Stimulated activated CD8-positive, alpha-beta memory T cell treated with anti-CD3 and anti-CD28 coated beads, Interleukin-12 subunit alpha, Interleukin-12 subunit beta, amount 100 ng/mL, for 24 hours (primary cell): ENCODE results near the gene PASD1.
"Not testable (repeated sequence)": the region's sequence is repeated elsewhere in the genome, so short reads cannot be mapped to it uniquely, and the experiment has no call there.

Experiments used
- DNase-seq: peaks from one replicate; pipeline ENCODE4 v3.0.0-alpha.2; 2020; ENCODE audit errors: extremely low read depth

PASD1 gene

DNA sequence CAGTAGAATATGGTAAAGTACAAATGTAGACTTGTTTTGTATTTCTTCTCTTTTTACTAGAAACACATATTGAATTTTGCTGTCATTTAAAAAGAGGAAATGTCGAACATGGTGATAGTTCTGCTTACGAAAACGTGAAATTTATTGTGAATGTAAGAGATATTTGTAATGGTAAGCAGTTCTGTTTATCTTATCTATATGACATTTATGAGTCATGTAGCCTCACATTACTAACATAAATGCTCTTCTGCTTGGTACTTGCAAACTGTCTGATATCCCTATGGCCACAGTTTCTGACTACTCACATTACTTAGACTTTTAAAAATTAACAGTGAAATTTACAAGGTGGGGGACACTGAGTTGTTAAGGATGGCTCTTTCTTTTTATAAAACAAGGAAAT is 57.9 kb downstream of the PASD1 start:
- no peak for DNase-seq

GRCh38 chrX:151624677-151625076 is 61.2 kb downstream of the PASD1 start:
- DNase-seq = no peak

- DNase-seq = no peak
These were observed 68.3 kb downstream of the PASD1 start for GRCh38 chrX:151631822-151632221.

- DNase-seq = no peak
These were observed 69.7 kb downstream of the PASD1 start for GRCh38 chrX:151633157-151633556.

DNA sequence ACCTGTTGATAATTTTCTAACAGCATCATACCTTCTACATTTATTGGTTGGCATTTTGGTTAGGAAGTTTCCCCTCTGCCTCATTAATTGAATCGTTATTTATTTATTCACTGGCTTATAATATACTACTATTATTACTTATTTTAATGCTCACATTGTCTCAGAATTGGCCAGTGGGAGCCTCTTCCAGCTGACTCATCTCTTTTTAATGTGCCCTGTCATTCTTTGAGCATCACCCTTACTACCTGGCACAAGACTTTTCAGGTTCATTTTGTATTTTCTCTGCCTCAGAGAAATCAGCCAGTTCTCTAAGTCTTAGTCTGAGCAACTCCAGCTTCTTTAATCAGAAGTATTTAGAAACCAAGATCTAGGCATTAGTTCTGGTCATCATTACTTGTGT is 71.5 kb downstream of the PASD1 start:
- no peak for DNase-seq

- no peak for DNase-seq
These were observed 78.1 kb downstream of the PASD1 start for GRCh38 chrX:151641564-151641963.

DNA sequence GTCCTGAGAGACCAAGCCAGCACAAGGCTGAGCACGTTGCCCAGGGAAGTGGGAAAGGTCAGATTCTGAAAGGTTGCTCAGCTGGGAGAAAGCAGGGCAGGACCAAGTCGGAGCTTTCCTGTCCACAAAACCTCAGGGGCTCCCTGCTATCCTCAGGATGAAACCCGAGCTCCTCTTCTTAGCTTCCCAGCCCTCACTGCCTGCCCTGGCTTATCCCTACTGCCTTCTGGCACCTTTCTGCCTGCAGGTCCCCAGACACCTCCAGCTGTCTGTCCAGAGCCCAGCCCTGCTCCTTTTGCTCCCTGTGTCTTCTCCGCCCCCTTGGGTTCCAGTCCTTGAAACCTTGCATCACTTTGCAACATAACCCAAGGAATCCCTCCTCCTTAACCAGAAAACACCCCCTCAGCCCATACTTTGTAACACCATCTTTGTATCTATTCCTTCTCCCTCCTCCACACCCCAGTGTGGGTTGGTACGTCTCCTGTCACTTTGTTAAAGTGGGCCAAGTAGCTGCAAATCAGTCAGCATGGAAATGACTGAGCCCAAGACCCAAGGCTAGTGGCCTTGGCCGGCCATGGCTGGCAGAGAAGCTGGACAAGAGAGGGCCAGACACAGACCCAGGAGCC is 111.8 kb downstream of the PASD1 start:
- no peak for DNase-seq

GRCh38 chrX:151676196-151676595 is 112.7 kb downstream of the PASD1 start:
- no peak for DNase-seq

- no peak for DNase-seq
These were observed 116.4 kb downstream of the PASD1 start for GRCh38 chrX:151679798-151680402.

GRCh38 chrX:151680805-151681204 is 117.3 kb downstream of the PASD1 start:
- peak; percentile 11 for DNase-seq

GRCh38 chrX:151687635-151688034 is 124.2 kb downstream of the PASD1 start:
- no peak for DNase-seq

DNA sequence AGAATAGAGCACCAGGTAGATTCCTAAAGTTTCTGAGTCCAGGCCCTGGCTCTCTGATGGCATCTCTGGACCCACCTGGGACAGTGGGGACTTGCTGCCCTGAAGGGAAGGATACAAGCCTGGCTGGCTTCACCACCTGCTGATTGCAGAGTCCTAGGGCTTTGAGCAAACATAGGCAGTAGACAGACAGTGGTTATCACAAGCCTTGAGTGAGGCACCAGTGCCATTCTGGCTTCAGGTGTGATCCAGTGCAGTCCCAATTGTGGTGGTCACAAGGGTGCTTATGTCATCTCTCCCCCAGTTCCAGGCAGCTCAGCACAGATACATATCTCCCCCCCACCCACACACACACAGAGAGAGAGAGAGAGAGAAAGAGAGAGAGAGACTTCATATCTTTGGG is 125.2 kb downstream of the PASD1 start:
- DNase-seq = no peak

GRCh38 chrX:151692825-151693224 is 129.3 kb downstream of the PASD1 start:
- no peak for DNase-seq

- no peak for DNase-seq
These were observed 130.6 kb downstream of the PASD1 start for GRCh38 chrX:151694121-151694520.

DNA sequence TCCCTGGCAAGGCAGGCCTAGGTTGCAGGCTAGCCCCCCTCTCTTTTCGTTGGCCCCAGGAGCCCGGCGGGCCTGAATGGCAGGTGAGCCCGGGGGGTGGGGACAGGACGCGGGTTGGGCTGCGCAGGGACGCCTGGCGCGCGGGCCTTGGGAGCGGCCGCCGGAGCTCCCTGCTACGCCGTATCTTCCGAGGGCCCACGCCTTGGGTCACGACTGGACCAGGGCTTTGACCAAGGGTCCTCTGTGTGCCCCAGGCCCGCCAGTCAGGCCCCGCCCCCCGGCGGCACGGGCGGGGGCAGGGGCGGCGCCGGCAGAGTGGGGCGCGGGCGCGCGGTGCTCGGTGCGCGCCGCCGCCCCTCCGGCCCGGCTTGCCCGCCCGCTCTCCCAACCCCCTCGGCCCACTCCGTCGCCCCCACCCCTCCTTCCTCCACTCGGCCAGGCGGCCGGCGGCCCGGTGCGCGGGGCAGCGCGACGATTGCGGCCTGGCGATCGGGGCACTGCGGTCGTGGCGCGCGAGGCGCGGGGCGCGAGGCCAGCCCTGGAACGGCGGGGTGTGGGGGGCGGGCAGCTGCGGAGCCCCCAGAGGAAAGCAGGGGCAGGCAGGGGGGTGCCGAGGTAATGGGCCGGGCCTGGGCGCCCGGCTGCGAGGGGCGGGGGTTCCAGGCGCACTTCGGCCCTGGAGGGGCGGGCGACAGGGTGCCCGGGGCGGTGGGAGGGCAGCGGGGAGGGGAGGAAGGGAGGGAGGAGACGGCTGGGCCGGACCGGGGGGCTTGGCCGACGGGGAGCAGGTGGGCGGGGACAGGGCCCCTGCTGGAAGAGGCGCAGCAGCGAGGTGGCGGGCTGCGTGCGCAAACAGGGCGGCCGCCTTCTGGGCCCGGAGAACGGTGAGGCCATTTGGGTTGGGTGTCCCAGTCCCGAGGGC is 131.4 kb downstream of the PASD1 start, which contains the start of gene PRRG3:
Gene PRRG3 (plus strand): TSS at position 798 of the 922 bp plus-strand sequence. CDS start 3,357 bp downstream, outside the sequence.
- no peak for DNase-seq

DNA sequence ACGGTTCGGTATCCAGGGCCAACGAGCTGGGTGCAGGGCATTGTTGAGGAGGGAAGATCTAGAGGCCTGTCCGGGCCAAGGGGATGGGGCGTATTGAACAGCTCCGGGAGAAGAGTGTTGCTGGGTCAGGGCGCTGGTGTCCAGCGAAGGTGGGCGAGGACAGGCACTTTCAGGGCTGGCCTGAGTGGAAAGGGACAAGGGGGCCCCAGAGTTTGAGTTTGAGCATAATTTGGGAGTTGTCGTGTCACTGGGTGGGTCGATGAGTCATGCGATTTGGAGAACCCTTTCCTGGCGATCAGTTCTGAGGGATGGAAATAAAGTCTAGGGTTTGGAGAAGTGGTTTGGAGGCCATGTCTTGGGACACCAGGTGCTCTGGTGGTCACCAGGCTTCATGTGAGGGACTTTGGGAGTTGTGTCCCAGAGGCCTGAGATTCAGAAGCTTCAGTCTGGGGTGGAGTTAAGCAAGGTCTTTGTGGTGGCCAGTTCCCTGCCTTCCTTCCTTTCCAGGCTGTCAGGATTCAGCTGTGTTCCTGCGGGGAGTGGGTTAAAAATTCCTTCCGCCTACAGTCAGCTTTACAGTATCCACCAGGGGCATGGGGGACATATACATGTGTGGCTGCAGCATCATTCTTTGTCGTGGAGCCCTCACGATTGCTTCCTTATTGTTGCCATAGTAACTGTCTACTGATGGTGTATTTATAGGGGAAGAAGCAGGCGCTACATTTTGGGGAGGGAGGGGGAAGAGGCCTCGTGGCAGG is 132.3 kb downstream of the PASD1 start:
- DNase-seq = no peak

DNA sequence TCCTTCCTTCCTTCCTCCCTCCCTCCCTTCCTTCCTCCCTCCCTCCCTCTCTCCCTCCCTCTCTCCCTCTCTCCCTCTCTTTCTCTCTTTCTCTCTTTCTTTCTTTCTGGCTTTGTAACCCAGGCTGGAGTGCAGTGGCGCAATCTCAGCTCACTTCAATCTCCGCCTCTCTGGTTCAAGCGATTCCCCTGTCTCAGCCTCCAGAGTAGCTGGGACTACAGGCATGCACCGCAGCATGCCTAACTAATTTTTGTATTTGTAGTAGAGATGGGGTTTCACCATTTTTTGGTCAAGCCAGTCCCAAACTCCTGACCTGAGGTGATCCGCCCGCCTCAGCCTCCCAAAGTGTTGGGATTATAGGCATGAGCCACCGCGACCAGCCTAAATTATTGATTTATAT is 133.6 kb downstream of the PASD1 start:
- DNase-seq = not testable (repeated sequence)

DNA sequence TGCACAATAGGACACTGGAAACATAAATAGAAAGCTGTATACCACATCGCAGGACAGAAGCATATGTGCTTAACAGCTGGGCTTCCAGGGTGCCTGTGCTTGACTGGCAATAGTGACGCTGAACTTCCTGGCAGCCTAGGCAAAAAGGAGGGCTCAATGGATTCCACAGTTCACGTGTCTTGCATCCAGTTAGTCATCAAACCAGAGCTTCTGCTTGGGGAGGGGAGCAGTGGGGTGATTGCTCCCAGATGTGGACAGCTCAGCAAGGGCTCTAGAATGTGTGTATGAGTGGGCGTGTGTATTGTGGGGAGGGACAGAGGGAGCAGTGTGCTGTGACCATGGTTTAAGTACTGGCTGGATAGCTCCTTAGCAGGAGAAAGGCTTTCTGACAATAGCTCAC is 134.0 kb downstream of the PASD1 start:
- no peak for DNase-seq

DNA sequence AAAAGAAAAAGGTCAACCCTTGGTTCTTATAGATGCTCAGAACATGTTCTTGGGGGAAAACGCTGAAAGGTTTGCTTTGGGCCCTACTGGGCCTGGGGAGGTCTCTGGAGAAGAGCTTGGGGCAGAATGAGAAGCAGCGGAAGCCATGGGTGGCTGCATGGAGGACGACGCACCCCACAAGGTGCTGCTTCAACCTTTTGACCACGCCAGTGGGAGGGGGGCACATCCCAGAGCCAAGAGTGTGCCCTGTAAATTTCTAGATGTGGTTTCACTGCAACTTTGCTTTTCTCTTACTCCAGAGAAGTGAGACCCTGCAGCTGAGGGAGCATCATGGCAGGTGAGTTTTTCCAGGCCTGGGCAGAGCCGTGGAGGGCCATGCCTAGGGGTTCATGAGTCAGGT is 135.0 kb downstream of the PASD1 start:
- DNase-seq = no peak

DNA sequence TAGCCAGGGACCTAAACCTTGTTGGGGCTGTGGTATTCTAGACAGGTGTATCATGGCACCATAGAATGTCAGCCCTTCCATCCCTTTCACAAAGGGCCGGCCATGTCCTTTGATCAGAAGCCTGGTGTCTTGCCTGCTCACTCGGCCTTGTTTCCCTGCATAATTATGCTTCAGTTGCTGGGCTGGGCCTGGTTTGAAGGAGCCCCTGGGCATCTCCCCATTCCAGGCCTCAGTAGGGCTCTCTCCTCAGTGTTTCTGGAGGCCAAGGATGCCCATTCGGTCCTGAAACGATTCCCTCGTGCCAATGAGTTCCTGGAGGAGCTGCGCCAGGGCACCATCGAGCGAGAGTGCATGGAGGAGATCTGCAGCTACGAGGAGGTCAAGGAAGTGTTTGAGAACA is 136.3 kb downstream of the PASD1 start:
- no peak for DNase-seq

GRCh38 chrX:151700581-151700980 is 137.1 kb downstream of the PASD1 start:
- no peak for DNase-seq

DNA sequence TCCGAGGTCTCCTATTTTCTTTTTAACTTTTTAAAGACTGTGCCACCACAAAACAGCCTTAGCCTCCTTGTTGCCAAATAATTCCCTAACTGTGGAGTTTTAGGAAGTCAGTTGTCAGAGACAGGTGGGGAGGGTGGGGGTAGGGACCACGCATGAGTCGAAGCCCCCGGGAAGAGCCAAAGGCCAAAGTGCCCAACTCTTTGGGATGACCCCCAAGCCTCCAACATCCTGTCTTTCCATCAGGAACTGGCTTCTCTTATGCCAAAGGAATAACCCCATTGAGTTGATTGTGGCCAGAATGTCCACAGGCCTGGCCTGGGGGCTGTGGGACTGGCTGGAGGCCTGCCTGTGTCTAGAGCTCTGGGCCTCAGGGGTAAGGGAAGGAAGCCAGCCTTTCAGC is 137.6 kb downstream of the PASD1 start:
- DNase-seq = no peak
